ENCODE measurements around the gene LAMB2.

Gene LAMB2

DNA sequence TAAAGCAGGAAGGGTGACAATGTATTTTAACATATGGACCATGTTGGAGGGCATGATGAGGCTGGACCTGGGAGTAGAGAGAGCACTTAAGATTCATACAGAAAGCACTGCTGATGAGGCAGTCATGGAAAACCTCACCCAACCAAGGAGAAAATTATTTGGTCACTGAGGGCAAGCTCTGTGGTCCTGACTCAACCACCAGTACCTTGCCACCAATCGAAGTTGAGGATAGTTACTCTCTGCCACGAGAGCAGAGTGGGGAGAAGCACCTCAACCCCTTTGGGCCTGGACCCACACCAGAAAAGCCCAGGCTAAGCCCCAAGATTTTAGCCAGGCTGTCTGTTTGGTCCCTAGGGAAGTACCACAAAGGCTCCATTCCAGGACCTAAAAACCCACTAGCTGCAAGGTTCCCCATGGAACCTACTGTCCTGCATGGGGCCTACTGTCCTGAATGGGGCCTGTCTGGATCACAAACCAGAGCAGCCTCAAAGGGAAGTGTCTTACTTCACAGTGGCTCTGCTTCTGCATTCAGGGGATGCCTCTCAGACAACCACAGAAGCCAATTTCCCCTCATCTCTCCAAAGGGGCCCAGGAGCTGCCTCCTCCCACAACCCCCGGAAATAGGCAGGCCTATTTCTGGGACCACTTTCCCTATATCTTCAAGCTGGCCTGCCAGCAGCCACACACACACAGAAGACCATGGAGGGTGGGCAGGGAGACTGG, 29.1 kb upstream of the LAMB2 start:
- no peak for DNase-seq (ENCODE audit: low read depth in 2 of 2)

DNA sequence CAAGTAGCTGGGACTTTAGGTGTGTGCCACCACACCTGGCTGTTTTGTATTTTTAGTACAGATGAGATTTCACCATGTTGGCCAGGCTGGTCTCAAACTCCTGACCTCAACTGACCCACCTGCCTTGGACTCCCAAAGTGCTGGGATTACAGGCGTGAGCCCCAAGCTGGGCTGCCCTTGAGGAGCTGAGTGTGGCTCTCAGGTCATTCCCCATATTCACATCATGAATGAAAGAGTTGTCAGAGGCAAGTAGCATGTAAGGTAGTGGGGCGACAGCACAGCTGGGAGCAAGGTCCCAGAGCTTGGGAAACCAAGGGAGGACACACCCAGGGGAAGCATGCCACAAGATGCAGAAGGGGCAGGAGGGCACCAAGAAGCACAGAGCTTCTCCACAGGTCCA, 28.3 kb upstream of the LAMB2 start:
- DNase-seq (ENCODE audit: low read depth in 2 of 2): no peak

DNA sequence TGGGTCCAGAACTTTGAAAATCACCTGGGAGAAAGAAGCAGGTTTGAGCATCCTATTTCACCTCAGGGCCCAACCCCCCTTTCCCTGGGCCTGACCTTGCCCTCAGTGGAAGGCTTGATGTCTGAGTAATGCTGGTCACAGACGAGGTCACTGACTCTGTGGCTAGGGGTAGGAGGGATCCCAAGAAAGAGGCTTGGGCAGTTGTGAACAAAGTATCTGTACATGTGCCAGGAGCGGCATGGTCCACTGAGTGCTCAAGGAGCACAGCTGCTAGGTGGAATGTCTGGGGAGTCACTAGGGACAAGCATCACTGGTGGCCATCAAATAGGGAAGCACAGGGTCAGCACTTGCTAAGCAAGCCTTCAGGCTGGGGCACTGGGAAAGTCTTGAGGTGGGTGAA, 25.9 kb upstream of the LAMB2 start:
- DNase-seq (ENCODE audit: low read depth in 2 of 2): no peak

DNA sequence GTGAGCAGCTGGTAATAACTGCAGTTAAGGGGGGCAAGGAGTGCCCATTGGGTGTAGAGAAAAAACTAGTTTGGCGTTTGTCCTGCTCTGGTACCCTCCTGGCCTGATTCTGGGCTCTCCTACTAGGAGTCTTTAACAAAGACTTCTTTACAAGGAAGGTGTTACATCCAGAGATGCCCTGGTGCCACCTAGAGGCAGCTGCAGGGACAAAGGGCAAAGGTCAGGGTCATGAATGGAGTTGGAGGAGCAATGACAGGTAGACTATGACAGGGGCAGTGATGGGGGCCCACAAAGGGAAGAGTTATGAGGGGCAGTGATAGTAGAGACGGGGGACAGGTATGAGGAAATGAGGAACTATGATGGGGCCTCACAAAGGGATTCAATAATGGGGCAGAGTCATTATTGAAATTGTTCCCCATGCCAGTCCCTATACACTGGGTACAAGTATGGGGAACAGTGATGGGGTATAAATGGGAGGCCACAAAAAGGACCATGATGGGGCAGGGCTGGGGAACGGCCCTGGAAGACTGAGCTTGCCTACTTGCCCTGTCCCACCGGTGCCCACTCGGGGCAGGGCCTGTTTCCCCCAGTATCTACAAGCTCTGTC, 25.4 kb upstream of the LAMB2 start:
- DNase-seq (ENCODE audit: low read depth in 2 of 2): peak; percentile 33 to 42

DNA sequence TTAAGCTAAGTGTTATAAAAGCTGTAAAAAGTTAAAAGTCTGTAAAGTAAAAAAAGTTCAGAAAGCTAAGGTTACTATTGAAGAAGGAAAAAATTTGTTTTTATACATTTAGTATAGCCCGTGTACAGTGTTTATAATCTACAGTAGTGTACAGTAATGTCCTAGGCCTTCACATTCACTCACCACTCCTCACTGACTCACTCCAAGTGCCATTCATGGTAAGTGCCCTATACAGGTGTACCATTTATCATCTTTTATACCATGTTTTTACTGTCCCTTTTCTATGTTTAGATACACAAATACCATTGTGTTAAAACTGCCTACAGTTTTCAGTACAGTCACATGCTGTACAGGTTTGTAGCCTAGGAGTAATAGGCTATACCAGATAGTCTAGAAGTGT, 24.4 kb upstream of the LAMB2 start:
- DNase-seq (ENCODE audit: low read depth in 2 of 2): no peak

DNA sequence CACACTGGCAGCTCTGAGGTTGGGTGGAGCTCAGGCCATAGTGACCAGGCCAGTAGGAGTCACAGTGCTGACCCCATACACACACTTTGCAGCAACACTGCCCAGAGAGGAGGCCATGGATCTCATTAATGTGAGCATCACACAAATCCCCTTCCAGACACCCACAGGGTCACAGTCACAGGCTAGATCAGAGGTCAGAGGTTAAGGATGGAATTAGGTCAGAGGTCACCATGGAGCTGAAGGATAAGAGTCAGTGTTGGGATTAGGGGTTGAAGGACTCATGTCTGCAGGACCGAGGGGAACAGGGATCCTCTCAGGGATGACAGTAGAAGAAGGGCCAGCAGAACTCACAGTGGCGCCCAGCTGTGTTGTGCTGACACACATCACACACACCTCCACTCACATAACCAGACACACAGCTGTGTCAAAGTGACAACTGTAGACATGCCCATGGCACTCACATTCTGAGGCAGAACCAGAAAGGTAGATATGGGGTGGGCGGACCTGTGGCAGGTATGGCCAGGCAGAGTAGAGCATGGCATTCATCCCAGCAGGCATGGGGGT, 20.6 kb upstream of the LAMB2 start:
- no peak for DNase-seq (ENCODE audit: low read depth in 2 of 2)

DNA sequence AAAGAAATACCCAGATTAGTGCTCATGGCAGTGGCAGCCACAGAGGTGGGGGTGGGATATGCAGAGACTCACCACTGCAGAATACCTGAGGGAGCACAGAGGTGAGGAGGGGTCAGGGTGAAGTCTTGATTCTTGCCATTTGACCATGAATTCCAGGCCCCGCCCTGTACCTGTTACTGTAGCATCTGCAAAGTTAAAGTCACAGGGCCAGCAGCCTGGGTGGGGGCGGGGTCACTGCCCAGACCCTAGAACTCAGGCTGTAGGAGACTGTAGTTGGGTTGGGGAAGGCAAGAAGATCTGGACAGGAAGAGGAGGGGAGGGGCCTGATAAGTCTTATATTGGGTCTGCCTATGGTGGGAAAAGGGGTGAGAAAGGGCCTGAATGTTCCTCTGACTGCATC, 18.8 kb upstream of the LAMB2 start:
- DNase-seq (ENCODE audit: low read depth in 2 of 2): no peak

DNA sequence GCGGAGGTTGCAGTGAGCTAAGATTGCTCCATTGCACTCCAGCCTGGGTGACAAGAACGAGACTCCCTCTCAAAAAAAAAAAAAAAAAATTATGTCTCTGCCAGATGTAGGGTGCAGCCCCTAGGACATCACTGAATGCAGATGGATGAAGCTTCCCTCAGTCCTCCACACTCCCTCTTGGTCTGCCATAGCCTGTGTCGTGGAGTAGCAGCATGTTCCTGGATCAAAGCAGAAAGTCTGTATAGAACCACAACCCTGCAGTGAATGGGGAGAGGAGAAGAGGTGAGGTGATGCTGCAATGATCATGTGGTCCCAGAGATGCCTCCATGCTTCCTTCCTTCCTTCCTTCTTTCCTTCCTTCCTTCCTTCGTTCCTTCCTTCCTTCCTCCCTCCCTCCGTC, 15.3 kb upstream of the LAMB2 start:
- DNase-seq (ENCODE audit: low read depth in 2 of 2): no peak

DNA sequence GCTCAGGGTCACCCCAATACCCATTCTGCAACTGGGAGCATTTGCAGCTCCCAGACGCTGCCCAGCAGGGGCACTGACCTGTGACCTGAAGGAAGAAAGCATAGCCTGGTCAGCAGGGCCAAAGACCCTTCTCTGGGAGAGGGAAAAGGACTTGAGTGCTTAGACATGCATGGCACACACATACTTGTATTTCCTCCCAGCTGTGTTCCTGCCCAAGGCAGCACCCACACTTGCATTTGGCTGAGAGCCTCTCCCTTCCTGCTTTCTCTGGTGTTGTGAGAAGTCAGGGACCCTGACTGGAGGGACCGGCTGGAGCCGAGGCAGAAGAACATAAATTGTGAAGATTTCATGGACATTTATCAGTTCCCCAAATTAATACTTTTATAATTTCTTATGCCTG, 7.2 kb upstream of the LAMB2 start:
- DNase-seq (ENCODE audit: low read depth in 2 of 2): no peak

DNA sequence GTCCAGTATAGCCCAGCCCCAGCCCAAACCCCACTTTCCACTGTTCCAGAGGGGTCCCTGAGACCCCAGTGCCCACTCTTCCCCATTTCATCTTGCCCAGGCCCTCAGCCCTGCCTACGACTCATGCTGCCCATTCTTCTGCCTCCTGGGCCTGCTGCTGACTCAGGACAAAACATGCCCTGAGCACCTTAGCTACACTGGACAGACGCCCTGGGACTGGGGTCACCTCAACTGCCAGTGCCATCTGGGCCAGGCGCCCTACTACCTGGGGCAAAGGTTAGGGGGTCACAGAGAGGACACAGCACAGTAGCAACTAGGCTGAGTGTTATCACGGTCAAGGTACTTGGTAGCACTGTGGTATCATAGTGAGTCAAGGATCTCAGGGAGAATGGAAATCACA, 2.6 kb upstream of the LAMB2 start:
- no peak for DNase-seq (ENCODE audit: low read depth in 2 of 2)

DNA sequence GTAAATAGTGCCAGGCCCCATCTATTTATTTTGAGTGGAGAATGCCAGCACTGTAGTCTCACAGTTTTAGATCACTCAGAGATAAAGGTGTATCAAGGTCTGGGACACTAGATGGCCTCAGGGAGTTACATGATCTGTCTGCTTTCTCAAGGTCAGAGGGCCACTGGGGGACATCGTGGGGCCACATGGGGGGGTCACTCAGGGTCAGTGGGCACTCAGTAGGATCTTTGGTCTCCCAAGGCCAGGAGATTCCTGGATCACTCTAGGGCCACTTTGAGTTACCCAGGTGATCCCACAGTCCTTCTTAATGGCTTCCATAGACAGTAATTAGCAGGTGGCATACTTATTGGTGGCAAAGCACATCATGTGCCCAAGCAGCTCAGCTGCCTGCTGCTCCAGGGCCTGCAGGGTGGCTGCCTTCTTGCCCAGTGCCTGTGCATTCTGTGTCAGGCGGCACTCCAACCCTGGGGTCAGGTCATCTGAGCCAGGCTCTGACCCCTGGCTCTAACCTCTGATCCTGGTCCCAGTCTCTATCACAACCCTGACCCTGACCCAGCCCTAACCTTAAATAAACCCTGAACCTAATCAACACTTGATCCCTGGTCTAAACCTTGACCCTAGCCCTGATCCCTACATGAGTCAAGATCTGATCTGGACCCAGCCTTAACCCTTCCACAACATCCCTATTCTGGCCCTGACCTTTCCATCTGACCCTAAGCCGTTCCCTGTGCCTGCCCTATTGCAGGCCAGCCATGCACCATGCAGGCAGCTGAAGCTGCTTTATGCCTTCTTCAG, 1.8 kb upstream of the LAMB2 start:
- no peak for DNase-seq (ENCODE audit: low read depth in 2 of 2)

DNA sequence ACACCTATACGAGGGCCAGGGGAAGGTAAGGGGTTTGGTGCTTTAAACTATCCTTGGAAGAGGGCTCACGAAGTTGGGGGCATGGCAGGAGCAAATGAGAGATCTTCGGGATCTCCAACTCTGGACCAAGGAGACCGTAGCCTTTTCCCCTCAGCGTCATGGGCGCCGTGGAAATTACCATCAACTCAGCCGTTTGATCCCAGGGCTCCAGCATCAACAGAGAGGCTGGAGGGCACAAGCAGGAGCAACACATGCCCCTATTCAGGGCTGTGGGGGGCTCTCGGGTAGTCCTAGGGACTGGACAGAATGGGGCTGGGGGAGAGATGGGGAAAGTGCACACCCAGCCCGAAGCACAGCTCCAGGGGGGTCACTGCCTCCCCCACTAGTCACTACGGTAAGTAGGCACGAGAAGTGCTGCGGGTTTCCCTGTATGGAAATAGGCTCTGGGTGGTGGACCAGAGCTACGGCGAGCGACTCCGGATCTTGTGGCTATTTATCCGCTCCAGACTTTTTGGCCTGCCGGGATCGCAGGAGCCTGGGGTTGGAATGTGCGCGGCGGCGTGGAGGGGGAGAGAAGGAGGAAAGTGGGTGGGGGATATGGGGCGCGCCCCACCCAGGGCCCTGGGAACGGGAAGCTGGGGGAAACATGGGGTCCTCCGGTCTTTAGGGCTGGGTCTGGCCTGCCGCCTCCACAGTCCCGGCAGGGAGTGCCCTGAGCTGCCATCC, 539 bp upstream of the LAMB2 start:
- DNase-seq (ENCODE audit: low read depth in 2 of 2): no peak

DNA sequence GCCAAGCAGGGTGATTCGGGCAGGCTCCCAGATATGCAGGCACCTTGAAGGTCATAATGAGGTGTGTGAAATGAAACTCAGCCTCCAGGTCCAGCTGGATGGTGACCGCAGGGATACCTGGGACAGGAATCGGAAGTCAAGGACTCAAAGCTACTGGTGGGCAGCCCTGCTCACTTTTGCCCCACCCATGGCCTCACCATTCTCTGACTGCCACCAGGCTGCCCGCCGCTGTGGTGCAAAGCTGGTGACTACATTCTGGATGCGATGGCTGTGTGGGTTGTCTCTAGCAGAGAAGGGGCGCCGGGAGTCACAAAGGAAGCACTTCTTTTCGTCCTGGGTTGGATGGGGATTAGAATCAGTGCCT, 795 bp downstream of the LAMB2 start:
- no peak for DNase-seq (ENCODE audit: low read depth in 2 of 2)

DNA sequence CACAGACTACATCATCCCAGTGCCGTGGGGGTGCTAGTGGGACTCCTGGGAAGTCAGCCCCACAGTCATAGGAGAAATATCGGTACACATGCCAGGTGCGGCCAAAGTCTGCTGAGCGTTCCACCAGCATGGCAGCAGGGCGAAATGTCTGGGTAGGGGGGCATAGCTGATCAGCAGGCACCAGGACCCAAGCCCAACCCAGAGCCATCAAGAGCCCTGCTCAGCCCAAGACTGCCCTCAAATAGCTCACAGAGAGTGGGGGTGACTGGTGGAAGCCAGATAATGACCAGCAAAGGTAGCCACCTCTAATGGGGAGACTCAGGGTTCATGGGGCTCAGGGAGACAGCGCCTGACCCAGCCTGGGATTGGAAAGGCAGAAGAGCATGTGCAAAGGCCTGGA, 1.3 kb downstream of the LAMB2 start:
- no peak for DNase-seq (ENCODE audit: low read depth in 2 of 2)

DNA sequence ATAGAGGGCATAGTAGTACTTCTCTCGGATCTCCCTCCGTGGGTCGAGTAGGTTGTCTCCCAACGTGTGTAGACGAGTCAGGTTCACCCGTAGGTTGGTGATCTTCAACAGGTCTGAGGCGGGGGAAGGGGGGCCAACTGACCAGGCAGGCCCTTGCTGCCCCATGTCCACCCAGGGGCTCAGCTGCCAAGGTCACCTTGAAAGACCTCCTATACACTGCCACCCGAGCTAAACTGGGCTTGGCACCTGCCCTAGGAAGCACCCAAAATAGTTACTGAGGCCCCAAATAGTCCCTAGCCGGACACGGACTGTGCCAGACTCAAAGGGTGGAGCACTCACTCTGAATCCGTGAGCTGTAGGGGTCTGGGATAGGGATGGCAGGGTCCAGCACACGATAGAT, 1.8 kb downstream of the LAMB2 start:
- no peak for DNase-seq (ENCODE audit: low read depth in 2 of 2)

DNA sequence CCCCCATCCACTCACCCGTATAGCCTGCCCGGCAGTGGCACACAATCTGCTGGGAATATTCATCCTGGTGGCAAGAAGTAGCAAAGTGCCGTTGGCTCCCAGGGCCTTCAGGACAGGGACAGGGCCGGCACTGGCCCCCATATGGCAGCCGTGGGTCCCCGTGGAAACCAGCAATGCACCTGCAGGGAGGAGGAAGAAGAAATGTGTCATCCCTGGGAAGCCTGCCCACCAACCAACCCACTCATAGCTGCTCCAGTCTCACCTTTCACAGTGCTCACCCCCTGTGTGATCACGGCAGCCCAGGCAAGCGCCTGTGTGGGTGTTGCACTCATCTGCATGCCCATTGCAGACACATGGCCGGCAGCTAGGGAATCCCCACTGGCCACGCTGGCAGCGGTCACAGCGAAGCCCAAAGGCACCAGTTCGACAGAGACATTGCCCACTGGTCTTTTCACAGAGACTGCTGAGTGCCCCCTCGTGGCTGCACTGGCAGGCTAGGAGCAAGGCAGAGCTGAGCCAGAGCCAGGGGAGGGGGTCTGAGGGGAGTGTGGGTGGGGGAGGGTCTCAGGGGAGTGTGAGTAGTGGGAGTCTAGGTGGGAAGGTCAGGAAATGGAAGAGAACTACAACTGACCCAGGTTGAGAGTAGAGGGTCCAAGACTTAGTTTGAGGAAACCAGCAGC, 7.7 kb downstream of the LAMB2 start:
- DNase-seq (ENCODE audit: low read depth in 2 of 2): no peak

DNA sequence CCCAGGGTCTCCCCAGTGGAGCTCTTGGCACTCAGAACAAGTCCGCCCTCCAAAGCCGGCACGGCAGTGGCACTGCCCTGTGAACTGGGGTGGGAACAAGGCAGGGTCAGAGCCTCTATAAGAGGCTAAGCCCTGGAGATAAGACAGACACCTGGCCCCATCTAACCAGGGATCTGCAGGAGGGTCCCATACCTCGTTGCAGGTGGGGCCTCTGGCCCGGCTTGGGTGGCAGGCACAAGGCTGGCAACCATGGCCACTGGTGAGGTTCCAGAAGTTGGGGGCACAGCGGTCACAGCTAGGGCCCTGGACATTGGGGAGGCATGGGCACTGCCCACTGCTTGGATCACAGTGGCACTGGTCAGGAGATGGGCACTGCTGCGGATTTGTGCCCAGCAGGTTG, 8.6 kb downstream of the LAMB2 start:
- no peak for DNase-seq (ENCODE audit: low read depth in 2 of 2)

DNA sequence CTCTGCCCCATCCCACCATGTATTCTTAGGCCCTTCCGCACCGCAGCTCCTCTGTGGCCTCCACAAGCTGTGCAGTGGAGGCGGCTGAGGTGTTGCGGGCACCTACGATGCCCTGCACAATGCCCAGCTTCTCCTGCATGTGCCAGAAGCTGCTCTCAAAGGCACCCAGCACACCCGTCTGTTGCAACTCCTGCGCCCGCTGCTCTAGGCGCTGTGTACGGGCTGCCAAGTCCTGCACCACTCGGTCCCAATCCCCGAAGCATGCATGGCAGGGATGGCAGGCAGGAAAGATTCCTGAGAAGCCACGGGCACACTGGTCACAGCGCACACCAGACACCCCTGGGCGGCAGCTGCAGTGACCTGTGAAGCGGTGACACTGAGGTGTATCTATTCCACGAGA, 9.2 kb downstream of the LAMB2 start:
- no peak for DNase-seq (ENCODE audit: low read depth in 2 of 2)

DNA sequence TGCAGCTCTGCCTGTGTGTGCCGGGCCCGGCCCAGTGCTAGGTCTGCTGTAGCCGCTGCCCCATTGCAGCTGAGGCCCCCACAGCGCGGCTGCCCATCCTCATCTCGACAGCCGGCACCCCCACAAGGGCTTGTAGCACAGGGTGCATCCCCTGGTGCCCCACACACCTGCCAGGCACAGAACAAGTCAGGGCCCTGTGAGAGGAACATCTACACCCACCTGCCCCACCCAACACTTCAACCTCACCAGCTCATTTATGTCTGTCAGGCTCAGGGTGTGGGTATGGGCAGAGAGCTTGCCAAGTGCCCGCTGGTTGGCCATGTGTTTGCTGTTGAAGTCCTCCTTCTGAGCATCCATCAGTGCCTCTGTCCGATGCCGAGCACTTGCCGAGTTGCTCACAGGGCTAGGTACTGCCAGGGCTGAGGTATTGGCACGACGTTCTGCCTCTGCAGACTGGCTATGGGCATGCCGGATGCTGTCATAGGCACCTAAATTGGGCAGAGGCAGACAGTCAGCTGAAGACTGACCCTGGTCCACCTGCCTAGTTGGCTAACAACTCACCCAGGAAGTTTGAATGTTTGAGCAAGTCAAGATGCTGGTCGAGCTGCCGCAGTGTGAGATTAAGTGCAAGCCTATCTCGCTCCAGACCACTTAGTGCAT, 9.8 kb downstream of the LAMB2 start:
- DNase-seq (ENCODE audit: low read depth in 2 of 2): no peak

DNA sequence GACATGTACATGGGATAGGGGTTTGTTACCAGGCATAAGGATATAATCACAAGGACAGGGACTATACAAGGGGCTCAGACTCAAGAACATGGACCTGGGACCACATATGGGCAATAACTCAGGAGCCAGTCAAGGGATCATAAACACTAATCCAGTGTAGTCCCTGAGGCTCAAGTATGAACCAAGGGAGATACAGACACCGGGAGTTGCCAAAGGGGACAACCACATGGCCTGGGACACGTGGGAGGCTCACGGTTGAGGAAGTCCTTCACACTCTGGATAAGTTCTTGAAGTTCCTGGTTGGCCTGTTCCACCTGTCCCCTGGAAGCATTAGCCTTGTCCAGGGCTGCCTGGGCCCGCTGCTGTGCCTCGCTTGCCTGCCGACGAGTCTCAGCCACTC, 10.4 kb downstream of the LAMB2 start:
- DNase-seq (ENCODE audit: low read depth in 2 of 2): no peak

DNA sequence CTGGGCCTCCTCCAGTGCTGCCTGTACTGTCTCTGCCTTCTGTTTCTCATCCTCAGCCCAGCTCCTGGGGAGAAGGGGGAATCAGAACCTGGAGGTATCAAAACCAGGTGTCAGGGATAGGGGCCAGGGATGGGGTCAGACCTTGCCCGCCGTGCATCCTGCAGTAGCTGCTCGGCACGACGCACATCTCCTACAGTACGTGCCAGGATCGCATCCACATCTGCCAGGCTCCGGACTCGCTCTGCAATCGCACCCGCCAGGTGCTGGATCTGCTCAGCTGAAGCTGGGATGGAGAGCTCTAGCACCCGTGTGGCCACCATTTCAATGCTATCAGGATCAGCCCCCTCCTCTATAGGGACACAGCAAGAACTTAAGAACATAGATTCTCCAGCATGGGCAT, 10.8 kb downstream of the LAMB2 start:
- no peak for DNase-seq (ENCODE audit: low read depth in 2 of 2)

Measured in stimulated activated CD4-positive, alpha-beta T cell treated with anti-CD3 and anti-CD28 coated beads, Interleukin-1b, Interleukin-23, amount 100 ng/mL, for 4 hours (primary cell).